ENCODE measurements around the gene SULF2.

The SULF2 gene

DNA sequence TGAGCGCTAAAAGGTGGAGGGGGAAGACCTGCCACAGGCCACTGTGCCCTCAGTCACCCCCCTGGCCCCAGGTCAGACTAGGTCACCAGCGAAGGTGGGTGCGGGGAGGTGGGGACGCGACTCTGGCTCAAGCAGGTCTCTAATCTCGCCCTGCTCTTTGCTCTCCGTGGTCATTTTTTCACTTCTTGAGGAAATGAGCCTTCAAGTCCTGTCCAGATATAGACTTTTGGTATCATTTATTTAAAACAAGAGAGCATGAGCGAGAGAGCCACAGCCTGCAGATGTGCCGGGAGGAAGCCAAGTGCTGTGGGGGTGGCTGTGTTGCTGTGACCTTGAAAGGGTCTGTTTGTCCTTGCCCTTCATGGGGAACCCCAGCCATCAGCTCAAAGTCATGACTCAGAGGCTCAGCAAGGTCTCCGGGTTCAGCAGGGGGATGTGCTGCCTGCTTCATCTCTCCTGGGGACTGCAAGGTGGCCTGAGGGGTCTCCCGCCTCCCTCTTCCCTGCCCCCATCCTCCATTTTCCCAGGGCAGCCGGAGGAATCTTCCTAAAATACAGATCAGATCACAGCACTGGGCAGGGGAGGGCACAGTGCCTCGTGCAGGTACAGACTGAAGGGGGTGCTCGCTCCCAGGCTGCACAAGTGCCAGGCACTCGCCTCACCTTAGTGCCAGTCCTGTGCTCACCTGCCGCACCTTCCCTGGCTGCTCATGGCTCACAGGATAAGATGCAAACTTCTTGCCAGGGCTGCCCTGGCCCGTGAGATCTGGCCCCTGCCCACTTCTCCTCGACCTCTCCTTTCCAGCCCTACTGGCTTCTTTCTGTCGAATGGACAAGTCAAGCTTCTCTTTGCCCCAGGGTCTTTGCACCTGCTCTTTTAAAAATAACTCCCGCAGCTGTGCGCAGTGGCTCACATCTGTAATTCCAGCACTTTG is 26.5 kb downstream of the SULF2 start:
- DNase-seq: no peak

DNA sequence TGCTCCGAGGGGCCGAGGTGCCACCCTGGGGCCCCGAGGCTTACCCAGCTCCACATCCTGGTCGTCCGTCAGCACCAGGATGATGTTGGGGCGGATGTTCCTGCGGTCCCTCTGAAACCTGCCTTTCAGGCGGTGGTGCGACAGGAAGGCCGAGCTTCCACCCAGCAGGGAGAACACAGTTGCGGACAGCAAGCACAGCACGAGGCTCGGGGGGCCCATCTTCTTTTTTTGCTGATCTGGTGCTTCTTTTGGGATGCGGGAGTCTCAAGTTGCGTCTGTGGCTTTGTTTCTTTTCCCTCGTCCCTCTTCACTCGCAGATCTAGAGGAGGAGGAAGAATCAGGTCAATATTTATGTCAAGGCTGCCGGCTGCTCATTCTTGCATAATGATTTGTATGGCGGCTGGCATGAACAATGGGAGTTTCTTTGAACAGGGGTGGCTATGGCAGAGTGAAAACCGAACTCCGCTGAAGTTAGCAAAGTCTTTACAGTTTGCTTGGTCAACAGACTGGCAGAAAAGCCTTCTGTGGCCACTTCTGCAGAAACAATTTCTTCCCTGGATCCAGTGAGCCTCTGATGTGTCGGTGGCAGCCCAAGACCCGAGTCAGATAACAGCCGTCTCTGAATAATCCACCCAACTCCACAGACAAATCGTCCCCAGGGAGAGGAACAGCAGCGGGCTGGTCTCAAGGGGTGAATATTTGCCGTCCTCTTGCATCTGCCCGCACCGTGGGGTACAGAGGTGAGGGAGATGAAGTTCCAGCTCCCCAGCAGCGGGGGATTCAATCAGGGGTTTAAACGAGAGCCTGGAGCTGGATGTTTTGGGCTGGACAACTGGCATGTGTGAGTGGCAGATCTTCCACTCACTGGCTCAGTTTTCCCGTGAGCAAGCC is 27.9 kb downstream of the SULF2 start:
- no peak for DNase-seq

DNA sequence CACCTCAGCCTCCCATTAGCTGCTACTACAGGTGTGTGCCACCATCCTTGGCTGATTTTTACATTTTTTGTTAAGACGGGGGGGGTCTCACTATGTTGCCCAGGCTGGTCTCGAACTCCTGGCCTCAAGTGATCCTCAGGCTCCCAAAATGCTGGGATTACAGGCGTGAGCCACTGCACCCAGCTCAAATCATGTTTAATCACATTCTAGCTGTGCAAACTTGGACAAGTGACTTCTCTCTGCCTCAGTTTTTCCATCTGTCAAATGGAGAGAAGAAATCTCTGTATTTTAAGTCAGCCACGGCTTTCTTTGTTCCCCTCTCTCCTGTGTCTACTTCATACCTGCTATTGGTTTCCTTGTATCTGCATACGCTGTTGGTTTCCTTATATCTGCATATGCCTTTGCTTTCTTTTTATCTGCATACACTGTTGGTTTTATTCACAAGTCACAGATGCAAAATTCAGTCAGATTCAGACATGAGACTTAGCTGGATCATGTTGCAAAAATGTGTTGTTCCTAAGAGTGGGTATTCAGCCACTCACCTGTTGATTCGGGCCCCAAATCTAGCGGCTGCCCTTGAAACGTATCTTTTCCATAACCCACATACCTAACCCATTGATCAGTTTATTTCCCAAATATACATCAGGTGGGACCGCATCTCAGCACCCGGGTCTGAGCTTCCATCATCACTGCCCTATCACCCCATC is 30.2 kb downstream of the SULF2 start:
- no peak for DNase-seq

DNA sequence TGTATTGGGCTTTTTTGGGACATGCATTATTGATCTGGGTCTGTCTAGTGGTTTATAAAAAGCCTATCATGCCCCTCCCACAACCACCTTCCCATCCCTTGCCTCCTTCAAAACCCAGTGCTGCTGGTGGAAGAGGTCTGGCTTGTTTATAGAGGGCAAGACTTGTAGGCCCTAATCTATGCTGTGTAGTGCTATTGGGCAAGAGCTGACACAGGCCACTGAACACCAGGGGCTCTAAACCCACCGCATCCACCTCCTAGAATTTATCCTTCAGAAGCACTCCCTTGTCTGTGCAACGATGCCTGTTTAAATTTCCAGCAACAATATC is 30.9 kb downstream of the SULF2 start:
- DNase-seq: no peak

DNA sequence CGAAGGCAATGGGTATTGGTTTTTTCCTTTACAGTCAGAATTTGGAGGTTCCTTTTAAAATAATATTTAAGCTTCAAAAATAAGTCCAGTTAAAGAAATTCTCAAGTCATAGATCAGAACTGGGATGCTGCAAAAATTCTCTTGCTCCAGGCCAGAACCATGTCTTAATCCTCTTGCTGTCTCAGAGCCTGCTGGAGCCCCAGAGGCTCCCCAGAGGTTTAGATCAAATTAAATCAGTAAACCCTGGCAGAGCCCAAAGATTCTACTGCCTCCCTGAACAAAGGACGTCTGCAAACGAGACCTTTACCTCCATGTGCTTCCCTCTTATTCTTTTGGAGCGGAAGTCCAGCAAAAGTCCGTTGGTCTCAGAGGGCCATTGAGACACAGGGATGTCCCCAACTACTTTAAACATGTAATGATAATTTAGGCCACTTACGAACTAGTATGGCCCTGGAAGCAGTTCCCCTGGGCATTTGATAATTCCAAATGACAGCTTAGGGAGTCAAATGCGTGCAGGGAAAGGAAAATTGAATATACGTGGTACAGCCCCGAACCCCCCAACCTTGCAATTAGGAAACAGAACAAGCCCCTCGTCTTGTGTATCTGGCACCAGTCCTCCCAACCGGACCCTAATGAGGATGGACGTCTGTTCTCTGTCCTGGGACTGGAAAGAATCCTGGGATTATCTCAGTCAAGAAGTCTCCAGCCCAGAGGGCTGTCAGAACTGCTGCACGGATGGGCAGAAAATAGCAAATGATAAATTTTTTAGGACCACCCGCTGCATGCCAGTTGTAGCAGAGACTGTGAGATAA is 31.5 kb downstream of the SULF2 start:
- no peak for DNase-seq

DNA sequence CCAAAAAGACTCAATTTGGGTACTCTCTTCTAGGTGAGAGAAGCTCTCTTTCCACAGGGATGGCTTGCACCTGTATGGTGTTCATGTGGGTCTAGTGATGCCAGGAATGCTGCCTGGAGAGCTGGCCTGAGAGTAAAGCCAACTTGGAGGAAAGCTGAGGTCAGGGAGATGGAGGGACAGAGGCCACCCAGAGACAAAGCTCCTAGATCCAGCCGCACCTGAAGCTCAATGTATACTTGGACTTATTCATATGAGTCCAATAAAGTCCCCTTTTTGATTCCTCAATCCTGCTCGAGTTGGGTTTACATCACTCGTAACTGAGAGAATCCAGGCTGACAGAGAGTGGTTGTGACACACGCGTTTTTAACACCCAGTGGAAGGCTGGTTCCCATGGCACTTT is 33.8 kb downstream of the SULF2 start:
- DNase-seq: no peak

DNA sequence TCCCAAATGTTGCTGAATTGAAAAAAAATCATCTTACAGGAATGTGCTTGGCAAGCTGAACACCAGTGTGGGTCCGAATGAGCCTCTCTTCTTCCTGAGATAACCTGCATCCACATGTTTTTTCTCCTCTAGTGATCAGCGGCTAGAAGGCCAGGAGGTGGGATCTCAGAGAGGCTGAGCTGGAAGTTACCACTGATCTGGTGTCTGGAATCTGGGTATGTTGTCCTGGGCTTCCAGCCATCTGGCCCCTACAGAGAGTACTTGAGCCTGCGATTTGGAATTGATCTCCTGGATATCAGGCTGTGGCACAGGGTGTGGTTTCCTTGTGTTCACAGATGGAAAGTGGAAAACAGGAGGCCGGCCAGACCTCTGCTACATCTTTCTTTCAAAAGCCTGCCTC is 35.9 kb downstream of the SULF2 start:
- DNase-seq: no peak

DNA sequence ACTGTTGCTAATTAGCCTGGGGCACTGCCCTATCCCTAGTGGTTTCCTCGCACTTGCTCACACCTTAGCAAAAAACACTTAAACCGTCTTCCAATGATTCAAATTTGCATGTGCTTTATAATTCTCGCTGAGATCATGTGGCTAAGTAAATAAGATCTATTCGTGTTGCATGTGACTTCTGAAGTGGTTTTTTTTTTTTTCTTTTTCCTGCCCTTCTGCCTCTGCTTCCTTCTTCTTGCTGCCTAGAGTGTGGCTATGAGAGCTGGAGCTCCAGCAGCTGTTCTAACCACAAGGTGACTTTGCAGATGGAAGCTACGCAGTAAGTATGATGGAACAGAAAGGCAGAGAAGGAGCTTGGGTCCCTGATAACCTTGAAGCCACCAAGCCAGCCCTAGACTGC is 36.5 kb downstream of the SULF2 start:
- no peak for DNase-seq

DNA sequence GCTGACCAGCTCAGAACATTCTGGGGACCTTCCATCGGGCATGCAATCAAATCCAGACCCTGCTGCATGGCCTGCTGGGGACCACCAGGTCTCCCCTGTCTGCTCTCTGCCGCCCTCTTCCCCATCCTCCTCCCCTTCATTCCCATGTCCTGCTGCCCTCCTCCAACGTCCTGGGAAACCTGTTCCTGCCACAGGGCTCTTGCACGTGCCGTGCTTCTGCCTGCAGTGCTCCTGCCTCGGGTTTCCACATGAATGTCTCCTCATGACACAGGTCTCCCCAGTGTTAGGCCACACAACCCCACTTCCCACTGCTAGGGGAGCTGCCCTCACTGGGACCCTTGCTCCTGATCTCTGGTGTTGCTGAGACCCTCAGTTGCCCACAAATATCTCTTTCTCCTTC is 37.2 kb downstream of the SULF2 start:
- DNase-seq: no peak

DNA sequence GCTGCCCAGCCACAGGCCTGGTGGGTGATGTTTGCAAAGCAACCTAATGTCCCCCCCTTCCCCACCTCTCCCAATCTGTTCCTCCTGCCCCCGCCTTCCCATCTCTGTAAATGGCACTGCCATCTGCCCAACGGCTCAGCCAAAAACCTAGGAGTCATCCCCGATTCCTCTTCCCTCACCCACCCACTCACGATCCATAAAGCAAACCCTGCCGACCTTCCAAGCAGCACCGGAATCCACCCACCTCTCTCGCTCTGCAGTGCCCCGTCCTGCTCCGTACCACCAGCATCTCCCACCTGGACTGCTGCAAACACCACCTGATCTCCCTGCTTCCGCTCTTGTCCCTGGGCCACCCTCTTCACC is 37.6 kb downstream of the SULF2 start:
- no peak for DNase-seq

DNA sequence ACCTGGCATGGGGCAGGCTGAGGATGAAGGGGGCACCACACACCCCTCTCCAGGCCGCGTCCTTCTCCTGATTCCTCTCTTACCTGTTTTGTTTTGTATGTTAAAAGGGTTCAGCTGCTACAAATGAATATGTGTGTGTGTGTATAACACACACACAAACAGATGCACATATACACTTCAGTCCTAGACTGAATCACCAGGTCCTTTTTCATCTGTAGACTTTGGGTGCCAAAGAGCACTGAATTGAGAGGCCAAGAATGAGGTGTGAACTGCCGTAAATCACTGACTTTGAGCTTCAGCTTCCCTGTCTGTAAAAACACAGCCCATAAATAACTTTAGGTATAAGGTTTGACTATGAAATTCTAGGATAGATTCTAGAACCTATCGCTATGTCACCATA is 40.5 kb downstream of the SULF2 start:
- no peak for DNase-seq

DNA sequence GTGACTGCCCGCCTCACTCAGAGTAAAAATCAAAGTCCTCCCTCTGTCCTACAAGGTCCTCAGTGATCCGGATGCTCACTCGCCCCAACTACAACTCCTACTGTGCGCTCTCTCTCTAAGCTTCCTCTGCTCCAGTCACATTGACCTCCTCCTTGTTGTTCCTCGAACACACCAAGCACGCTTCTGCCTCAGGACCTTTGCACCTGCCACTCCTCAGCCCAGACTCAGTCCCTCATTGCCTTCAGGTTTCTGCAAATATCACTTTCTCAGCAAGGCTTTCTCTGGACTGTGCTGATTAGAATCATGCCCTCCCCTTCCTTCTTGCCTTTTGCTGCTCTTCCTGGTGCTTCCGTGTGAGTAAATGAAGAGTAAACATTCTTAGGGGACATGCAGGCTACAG is 41.6 kb downstream of the SULF2 start:
- DNase-seq: no peak

DNA sequence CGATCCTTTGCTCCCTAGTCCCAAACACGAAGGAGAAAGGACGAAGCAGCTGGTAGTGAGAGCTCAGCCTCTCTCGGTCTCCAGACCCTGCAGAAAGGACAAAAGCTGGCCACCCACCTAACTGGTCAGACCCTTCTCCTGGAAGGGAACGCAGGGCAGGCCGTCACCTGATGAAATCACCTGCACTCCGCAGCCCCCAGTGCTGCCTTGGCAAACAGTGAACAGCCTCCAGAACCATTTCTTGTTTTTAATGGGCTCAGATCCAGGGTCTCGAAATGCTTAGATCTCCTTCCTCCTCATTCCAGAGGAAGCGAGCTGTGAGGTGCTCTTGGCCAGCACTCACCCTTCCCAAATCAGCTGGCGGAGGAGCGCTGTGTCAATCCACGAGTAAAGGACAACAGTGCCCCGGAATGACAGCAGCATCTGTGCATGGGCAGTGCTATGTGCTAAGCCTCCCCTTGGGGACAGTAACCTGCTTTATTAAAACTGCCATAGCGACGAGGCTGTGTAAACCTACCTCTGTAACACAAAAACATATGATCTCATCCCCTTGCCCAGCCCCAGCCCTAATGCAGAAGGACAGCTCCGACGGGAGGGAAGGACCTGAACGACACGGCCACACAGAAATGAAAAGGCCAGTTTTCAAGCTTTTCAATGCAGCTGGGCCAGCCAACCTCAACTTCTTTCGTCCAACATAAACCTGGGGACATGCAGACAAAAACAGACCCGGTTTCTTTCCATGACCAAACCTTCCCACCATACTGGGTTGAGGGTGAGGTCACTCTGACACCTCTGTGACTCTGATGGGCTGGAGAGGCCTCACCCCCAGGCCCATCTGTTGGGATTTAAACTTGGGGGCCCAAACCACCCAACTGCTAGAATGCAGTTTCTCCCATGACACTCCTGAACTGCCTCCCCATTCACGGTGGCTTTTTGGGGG is 43.3 kb downstream of the SULF2 start:
- no peak for DNase-seq

DNA sequence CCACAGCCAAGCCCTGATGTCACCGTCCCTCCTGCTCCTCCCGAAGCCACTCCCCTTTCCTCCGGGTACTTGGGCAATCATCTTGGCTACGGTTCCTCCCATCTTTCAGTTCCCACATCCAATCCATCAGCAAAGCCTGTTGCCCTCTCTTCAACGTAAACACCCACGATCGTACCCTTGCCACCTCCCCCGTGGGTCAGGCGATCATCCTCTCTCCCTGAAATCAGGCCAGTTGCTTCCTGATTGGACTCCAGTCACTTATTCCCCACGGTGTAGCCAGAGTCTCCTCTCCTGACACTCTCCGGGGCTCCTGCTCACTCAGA is 44.5 kb downstream of the SULF2 start:
- no peak for DNase-seq

DNA sequence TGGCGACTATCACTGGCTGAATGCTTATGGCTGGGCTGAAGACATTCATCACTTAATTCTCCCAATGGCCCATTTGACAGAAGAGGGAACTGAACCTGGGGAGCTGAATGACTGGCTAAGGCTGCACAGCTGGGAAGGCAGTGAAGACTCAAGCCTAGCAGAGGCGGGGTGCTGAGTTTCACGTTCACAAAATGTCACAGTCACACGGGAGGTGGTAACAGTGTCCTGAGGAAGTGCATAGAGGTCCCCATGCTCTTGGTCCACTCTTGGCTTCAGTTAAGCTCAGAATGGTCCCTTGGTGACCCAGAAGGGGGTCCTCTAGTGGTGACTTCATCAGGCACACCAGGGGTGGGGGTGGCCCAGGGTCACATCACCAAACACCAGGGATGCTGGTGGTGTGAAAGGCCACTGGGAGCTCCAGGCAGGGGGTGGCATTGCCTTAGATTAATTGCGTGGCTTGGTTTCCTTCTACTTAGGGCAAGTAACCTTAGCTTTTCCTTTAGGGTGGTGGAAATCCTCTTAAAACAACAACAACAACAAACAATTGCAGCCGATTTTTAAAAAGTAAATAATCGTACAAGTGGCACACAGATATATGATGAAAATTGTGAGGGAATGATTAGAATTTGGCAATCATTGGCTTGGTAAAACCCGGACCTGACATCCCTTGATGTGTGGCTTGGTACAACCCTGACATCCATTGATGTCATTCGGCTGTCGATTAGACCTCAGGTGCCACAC is 45.0 kb downstream of the SULF2 start:
- DNase-seq: no peak

DNA sequence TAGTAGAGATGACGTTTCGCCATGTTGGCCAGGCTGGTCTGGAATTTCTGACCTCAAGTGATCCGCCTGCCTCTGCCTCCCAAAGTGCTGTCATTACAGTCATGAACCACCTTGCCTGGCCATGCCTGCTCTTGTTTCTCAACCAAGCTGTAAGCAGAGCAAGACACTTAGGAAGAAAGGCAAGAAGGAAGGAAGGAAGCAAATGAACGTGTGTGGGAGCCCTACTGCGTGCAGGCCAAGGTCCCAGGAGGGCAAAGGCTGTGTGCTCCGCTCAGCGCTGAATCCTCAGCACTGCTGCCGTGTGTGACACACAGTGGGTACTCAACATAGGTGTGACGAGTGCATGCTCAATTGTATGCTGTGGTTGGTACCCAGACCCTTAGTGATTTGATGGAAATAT is 47.4 kb downstream of the SULF2 start:
- no peak for DNase-seq

DNA sequence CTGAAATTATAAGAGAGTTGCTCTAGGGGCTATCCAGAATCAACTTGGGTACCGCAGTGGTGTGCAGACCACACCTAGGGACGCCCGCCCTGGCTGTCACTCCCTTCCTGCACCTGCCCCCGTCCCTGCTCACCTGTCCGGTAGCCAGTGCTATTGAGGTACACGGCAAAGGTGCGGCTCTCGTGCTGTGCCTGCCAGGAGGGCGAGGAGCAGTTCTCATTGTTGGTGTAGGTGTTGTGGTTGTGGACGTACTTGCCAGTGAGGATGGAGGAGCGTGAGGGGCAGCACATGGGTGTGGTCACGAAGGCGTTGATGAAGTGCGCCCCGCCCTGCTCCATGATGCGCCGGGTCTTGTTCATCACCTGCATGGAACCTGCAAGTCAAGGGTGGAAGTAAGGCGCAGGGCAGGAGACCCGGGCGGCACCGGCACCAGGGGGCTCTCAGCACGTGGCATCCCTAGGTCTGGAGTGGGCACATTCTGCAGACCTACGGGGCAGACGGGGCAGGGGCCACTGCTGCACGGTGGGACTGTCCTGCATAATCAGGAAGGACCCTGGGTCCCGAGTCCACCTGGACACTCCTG is 48.6 kb downstream of the SULF2 start:
- no peak for DNase-seq

DNA sequence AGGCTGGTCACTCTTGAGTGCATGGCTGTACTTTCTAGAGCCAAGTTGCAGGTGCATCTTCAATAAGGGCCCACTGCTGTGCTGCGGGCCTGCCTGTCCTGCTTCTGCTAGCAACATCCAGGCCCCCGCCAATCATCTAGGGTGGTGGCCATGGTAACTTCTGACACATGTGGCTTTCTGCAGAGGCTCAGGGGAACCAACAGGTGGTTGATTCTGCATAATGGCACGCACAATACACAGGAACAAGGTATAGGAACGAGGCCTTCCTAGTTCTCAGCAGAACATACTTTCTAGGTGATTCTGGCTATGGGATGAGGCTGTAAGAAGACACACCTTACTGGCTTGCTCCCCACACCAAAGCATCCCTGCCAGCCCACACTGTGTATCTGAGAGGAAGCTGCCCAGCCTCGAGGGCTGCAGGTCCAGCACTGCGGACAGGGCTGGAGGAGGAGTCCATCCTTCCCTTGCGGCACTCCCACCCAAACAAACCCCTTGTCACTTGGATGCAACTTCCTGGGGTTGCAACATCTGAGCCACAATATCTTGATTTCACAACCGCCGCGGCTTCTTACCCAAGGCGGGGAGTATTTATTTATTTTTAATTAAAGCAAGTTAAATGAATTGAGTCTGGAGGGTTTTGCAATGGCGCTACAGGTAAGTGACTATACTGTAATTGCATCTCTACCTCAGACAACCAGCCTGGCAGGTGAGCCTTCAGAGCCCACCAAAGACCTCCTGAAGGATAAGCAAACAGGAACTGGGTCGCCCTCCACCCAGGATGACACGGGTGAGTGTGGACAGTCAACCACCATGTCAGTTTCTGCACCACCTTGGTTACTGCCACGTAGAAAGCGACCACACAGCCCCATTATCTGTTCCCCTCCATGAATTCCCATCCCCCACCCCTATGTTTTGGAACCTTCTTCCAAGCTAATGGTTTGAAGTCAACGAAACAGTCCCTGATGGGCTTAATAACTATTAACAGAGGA is 49.6 kb downstream of the SULF2 start:
- DNase-seq: no peak

DNA sequence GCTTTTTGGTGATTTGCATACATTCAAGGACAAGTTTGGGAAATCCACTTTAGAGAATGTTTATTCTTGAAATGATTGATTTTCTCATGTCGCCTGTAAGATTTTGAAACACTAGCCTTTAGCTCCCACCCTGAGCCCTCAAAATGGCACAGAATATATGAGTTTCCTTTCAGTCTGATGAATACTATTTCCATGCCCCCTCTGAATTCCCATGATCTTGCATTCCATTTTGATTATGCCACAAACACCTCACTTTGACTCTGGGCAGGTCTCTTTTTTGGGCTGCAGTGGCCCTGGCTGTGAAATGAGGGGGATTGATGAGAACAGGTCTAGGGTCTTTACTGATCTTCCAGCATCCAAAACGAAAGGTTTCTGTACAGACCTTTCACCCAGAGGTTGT is 50.4 kb downstream of the SULF2 start:
- DNase-seq: no peak

Measured in 8988T (cell line).